GM23338 (cell line): Measurements from ENCODE around the gene GNG7. TPM values are rescaled to one million over a fixed set of nuclear protein-coding genes. Genes with fewer than 3 reads are reported as not detected.

Source experiments
- ATAC-seq: fragments of 200-7000 bp; cut with Tn5 transposase; 3 replicates; pipeline ENCODE4 v1.9.1; 2020
- DNase-seq: peaks from one replicate; pipeline ENCODE4 v3.0.0-alpha.2; 2015; ENCODE audit warnings: low spot score
- H2AFZ ChIP-seq: fragments of 200-600 bp; sonication (generic); 2 replicates; pipeline ENCODE4 v1.8.0; 2016; ENCODE audit warnings: antibody characterized with exemption, mild to moderate bottlenecking, moderate library complexity
- H3F3A ChIP-seq: fragments of 200-600 bp; sonication (generic); replicated peaks from 2 replicates; pipeline ENCODE4 v1.8.0; 2017; ENCODE audit warnings: antibody characterized with exemption, mixed run types, low read depth
- H3K27ac ChIP-seq: fragments of 200-600 bp; sonication (generic); 2 replicates; pipeline ENCODE4 v1.6.1; 2016; ENCODE audit warnings: low read depth
- H3K27me3 ChIP-seq: fragments of 200-600 bp; sonication (generic); 2 replicates; pipeline ENCODE4 v1.8.0; 2016; ENCODE audit warnings: mild to moderate bottlenecking, mixed run types, moderate library complexity; ENCODE audit not compliant: insufficient read depth
- H3K36me3 ChIP-seq: fragments of 200-600 bp; sonication (generic); 2 replicates; pipeline ENCODE4 v1.8.0; 2016; ENCODE audit warnings: mild to moderate bottlenecking; ENCODE audit not compliant: insufficient read depth
- H3K4me1 ChIP-seq: fragments of 200-600 bp; sonication (generic); 2 replicates; pipeline ENCODE4 v1.8.0; 2016; ENCODE audit warnings: mild to moderate bottlenecking, moderate library complexity; ENCODE audit not compliant: insufficient read depth
- H3K4me2 ChIP-seq: fragments of 200-600 bp; sonication (generic); 2 replicates; pipeline ENCODE4 v1.7.1; 2017; ENCODE audit warnings: mixed run types
- H3K4me3 ChIP-seq: fragments of 200-600 bp; sonication (generic); 2 replicates; pipeline ENCODE4 v1.6.1; 2016; ENCODE audit warnings: mixed run types
- H3K79me2 ChIP-seq: fragments of 200-600 bp; sonication (generic); replicated peaks from 2 replicates; pipeline ENCODE4 v1.8.0; 2017; ENCODE audit warnings: mild to moderate bottlenecking; ENCODE audit not compliant: insufficient read depth
- H3K9me2 ChIP-seq: fragments of 200-600 bp; sonication (generic); 2 replicates; pipeline ENCODE4 v1.8.0; 2017; ENCODE audit not compliant: insufficient read depth
- H4K20me1 ChIP-seq: fragments of 200-600 bp; sonication (generic); replicated peaks from 2 replicates; pipeline ENCODE4 v1.8.0; 2017; ENCODE audit warnings: mild to moderate bottlenecking; ENCODE audit not compliant: insufficient read depth
- H3K27ac Mint-ChIP-seq: 2 replicates; pipeline ENCODE4 v1.8.0; 2020; ENCODE audit warnings: inconsistent platforms, mild to moderate bottlenecking, moderate library complexity, mixed read lengths
- H3K27me3 Mint-ChIP-seq: 3 replicates; pipeline ENCODE4 v1.8.0; 2022; ENCODE audit warnings: low read depth, mild to moderate bottlenecking, moderate library complexity, mixed read lengths, inconsistent platforms; ENCODE audit not compliant: insufficient read depth, poor library complexity
- H3K36me3 Mint-ChIP-seq: 3 replicates; pipeline ENCODE4 v1.8.0; 2021; ENCODE audit warnings: low read depth, mild to moderate bottlenecking, inconsistent platforms, moderate library complexity, mixed read lengths
- H3K4me1 Mint-ChIP-seq: 3 replicates; pipeline ENCODE4 v1.8.0; 2020; ENCODE audit warnings: mild to moderate bottlenecking, inconsistent platforms, mixed read lengths
- H3K4me3 Mint-ChIP-seq: 3 replicates; pipeline ENCODE4 v1.8.0; 2021; ENCODE audit warnings: moderate library complexity, mild to moderate bottlenecking, inconsistent platforms, mixed read lengths
- H3K9me3 Mint-ChIP-seq: 3 replicates; pipeline ENCODE4 v1.8.0; 2020; ENCODE audit warnings: moderate library complexity, mild to moderate bottlenecking, inconsistent platforms, mixed read lengths
- CREB1 ChIP-seq: fragments of 250-450 bp; sonication (Bioruptor Pico); IDR thresholded peaks from 2 replicates; pipeline ENCODE4 v1.5.0; 2020; ENCODE audit warnings: low read depth, mild to moderate bottlenecking, moderate library complexity
- CTCF ChIP-seq, 2 experiments: fragments of 200-600 bp in 1 of 2; sonication (generic) in 1 of 2; conservative IDR thresholded peaks; 2 replicates each; pipeline versions ENCODE4 v1.5.1 to v1.6.1; 2016 to 2017; ENCODE audit warnings: antibody characterized with exemption in 2 of 2, low read depth in 2 of 2, mild to moderate bottlenecking in 2 of 2, moderate library complexity in 1 of 2
- EZH2 ChIP-seq: fragments of 200-600 bp; sonication (generic); IDR thresholded peaks from one replicate; pipeline ENCODE4 v1.8.0; 2017; ENCODE audit warnings: antibody characterized with exemption, mild to moderate bottlenecking, low read depth; ENCODE audit not compliant: unreplicated experiment
- EZH2phosphoT487 ChIP-seq: fragments of 200-600 bp; sonication (generic); IDR thresholded peaks from one replicate; pipeline ENCODE4 v1.8.1; 2018; ENCODE audit warnings: antibody characterized with exemption; ENCODE audit not compliant: unreplicated experiment
- JUNB ChIP-seq: IDR thresholded peaks from one replicate; pipeline ENCODE4 v1.6.1; 2016; ENCODE audit warnings: antibody characterized with exemption; ENCODE audit not compliant: unreplicated experiment
- POLR2AphosphoS5 ChIP-seq: IDR thresholded peaks from 2 replicates; pipeline ENCODE4 v1.6.1; 2016; ENCODE audit warnings: antibody characterized with exemption, low read depth
- STAT1 ChIP-seq: IDR thresholded peaks from one replicate; pipeline ENCODE4 v1.6.1; 2016; ENCODE audit warnings: antibody characterized with exemption; ENCODE audit not compliant: unreplicated experiment
- ZNF114 ChIP-seq: fragments of 250-450 bp; sonication (Bioruptor Pico); IDR thresholded peaks from 2 replicates; pipeline ENCODE4 v1.5.0; 2020; ENCODE audit warnings: mild to moderate bottlenecking, moderate library complexity
- ZNF331 ChIP-seq: fragments of 250-450 bp; sonication (Bioruptor Pico); IDR thresholded peaks from 2 replicates; pipeline ENCODE4 v1.5.0; 2020; ENCODE audit warnings: low read depth, mild to moderate bottlenecking, moderate library complexity
- polyA plus RNA-seq: library from polyadenylated mRNA; unstranded; fragments of >200 nt; fragmentation: Nextera tagmentation; extraction: Ambion mirVana; gene quantifications from 2 replicates; pipeline ENCODE4 v1.2.1, GENCODE V29; 2016
- total RNA-seq: library from RNA; depleted of rRNA; stranded (reverse); fragments of >200 nt; shearing (Covaris generic); gene quantifications from 2 replicates; pipeline ENCODE4 v1.2.3, GENCODE V29; 2014
- TF ChIP-seq, protein P1 (sequence below): fragments of 250-450 bp; sonication (Bioruptor Pico); IDR thresholded peaks from 2 replicates; pipeline ENCODE4 v1.5.0; 2020; ENCODE audit warnings: mild to moderate bottlenecking, moderate library complexity

The GNG7 gene
- total and polyA plus RNA-seq, 2 experiments from 2014 or later: 5.1 to 5.4 TPM

- Mint-ChIP-seq H3K27ac (no peak overlapping the region), H3K9me3 (no peaks in the 10 kb centered on the region), H3K27me3 (peaks cover 49% of the 10 kb centered on the region), H3K36me3 (peaks cover 7% of the 10 kb centered on the region; the same call in 2 of the 3 replicates), H3K4me1 (peaks cover 20% of the 10 kb centered on the region; the same call in 2 of the 3 replicates), H3K4me3 (peak overlapping the region; percentile 64)
- DNase-seq (peak; percentile 59), ATAC-seq (peak; percentile 9)
- Histone ChIP-seq H3K27me3 (peaks cover 44% of the 10 kb centered on the region), H2AFZ (no peak overlapping the region), H4K20me1 (peaks cover 8% of the 10 kb centered on the region), H3K79me2 (peaks cover 8% of the 10 kb centered on the region; the same call in 1 of the 2 replicates), H3K4me3 (peak overlapping the region; percentile 99), H3K27ac (no peak overlapping the region), H3K9me2 (no peaks in the 10 kb centered on the region), H3K4me2 (peak overlapping the region; percentile 80), H3F3A (peaks cover 15% of the 10 kb centered on the region; the same call in 1 of the 2 replicates), H3K4me1 (peaks cover 10% of the 10 kb centered on the region; the same call in 1 of the 2 replicates), H3K36me3 (no peaks in the 10 kb centered on the region)
- TF ChIP-seq POLR2AphosphoS5: no peak
- no peak for TF ChIP-seq EZH2phosphoT487
- no peak for TF ChIP-seq CTCF (conservative IDR thresholded peaks at IDR 0.05; ENCODE audit: low read depth in 2 of 2)
- no peak for TF ChIP-seq JUNB
- no peak for TF ChIP-seq EZH2
- TF ChIP-seq STAT1: no peak
- TF ChIP-seq CREB1 (CRISPR knock-in tag): no peak
- no peak for TF ChIP-seq ZNF331 (CRISPR knock-in tag)
Observed at GRCh38 chr19:2475018-2475701, 227.3 kb downstream of the GNG7 start.

DNA sequence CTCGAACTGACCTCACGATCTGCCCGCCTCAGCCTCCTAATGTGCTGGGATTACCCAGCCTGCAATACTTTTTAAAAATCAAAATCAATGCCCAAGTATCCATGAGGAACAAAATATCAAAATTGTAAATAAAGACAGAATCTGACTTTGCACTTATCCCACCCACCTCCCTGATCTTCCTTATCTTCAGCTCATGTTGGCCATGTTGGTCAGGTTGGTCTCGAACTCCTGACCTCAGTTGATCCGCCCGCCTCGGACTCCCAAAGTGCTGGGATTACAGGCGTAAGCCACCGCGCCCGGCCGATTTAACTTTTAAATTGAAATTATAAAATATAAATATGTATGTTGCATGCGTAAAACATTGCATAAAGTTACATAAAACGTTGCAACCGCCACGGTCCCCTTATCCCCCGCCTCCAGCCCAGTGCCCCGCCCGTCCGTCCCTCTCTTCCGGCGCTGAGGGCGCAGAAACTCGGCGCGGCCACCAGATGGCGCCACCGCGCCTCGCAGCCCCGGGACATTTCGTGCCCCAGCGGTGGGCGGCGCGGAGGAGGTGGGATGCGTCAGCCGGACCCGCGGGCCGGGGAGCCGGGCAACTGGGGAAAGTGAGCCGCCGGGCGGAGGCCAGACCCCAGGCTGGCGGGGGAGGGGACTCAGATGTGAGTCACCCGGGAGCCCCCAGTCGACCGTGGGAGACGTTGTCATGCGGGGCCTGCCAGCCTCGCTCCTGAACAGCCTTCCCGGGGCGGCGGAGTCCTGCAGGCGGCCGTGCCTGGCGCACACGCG is 228.1 kb downstream of the GNG7 start:
- H3K36me3 ChIP-seq: no peaks in the 10 kb centered on the region
- peaks cover 8% of the 10 kb centered on the region; the same call in 1 of the 2 replicates for H3K79me2 ChIP-seq
- no peak overlapping the region for H2AFZ ChIP-seq
- peaks cover 14% of the 10 kb centered on the region; the same call in 1 of the 2 replicates for H3K4me1 ChIP-seq
- Mint-ChIP-seq H3K4me3 (peak overlapping the region; percentile 57; the same call in 2 of the 3 replicates), H3K27ac (no peak overlapping the region), H3K9me3 (no peaks in the 10 kb centered on the region), H3K27me3 (peaks cover 46% of the 10 kb centered on the region), H3K4me1 (peaks cover 21% of the 10 kb centered on the region; the same call in 2 of the 3 replicates), H3K36me3 (peaks cover 7% of the 10 kb centered on the region; the same call in 2 of the 3 replicates)
- H3K4me3 ChIP-seq: peak overlapping the region; percentile 99
- no peaks in the 10 kb centered on the region for H3K9me2 ChIP-seq
- ATAC-seq (peak; percentile 35), DNase-seq (peak; percentile 95)
- peaks cover 38% of the 10 kb centered on the region for H3K27me3 ChIP-seq
- no peak overlapping the region for H3K27ac ChIP-seq
- H3F3A ChIP-seq: peaks cover 15% of the 10 kb centered on the region; the same call in 1 of the 2 replicates
- peaks cover 8% of the 10 kb centered on the region for H4K20me1 ChIP-seq
- H3K4me2 ChIP-seq: peak overlapping the region; percentile 80
- TF ChIP-seq STAT1: no peak
- TF ChIP-seq ZNF114: no peak
- TF ChIP-seq JUNB: no peak
- TF ChIP-seq, protein P1, sequence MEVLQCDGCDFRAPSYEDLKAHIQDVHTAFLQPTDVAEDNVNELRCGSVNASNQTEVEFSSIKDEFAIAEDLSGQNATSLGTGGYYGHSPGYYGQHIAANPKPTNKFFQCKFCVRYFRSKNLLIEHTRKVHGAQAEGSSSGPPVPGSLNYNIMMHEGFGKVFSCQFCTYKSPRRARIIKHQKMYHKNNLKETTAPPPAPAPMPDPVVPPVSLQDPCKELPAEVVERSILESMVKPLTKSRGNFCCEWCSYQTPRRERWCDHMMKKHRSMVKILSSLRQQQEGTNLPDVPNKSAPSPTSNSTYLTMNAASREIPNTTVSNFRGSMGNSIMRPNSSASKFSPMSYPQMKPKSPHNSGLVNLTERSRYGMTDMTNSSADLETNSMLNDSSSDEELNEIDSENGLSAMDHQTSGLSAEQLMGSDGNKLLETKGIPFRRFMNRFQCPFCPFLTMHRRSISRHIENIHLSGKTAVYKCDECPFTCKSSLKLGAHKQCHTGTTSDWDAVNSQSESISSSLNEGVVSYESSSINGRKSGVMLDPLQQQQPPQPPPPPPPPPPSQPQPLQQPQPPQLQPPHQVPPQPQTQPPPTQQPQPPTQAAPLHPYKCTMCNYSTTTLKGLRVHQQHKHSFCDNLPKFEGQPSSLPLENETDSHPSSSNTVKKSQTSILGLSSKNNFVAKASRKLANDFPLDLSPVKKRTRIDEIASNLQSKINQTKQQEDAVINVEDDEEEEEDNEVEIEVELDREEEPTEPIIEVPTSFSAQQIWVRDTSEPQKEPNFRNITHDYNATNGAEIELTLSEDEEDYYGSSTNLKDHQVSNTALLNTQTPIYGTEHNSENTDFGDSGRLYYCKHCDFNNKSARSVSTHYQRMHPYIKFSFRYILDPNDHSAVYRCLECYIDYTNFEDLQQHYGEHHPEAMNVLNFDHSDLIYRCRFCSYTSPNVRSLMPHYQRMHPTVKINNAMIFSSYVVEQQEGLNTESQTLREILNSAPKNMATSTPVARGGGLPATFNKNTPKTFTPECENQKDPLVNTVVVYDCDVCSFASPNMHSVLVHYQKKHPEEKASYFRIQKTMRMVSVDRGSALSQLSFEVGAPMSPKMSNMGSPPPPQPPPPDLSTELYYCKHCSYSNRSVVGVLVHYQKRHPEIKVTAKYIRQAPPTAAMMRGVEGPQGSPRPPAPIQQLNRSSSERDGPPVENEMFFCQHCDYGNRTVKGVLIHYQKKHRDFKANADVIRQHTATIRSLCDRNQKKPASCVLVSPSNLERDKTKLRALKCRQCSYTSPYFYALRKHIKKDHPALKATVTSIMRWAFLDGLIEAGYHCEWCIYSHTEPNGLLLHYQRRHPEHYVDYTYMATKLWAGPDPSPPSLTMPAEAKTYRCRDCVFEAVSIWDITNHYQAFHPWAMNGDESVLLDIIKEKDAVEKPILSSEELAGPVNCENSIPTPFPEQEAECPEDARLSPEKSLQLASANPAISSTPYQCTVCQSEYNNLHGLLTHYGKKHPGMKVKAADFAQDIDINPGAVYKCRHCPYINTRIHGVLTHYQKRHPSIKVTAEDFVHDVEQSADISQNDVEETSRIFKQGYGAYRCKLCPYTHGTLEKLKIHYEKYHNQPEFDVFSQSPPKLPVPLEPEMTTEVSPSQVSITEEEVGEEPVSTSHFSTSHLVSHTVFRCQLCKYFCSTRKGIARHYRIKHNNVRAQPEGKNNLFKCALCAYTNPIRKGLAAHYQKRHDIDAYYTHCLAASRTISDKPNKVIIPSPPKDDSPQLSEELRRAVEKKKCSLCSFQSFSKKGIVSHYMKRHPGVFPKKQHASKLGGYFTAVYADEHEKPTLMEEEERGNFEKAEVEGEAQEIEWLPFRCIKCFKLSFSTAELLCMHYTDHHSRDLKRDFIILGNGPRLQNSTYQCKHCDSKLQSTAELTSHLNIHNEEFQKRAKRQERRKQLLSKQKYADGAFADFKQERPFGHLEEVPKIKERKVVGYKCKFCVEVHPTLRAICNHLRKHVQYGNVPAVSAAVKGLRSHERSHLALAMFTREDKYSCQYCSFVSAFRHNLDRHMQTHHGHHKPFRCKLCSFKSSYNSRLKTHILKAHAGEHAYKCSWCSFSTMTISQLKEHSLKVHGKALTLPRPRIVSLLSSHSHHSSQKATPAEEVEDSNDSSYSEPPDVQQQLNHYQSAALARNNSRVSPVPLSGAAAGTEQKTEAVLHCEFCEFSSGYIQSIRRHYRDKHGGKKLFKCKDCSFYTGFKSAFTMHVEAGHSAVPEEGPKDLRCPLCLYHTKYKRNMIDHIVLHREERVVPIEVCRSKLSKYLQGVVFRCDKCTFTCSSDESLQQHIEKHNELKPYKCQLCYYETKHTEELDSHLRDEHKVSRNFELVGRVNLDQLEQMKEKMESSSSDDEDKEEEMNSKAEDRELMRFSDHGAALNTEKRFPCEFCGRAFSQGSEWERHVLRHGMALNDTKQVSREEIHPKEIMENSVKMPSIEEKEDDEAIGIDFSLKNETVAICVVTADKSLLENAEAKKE (CRISPR knock-in tag): no peak
- TF ChIP-seq POLR2AphosphoS5: no peak
